Measurements from ENCODE around the gene SPIRE1. TPM values are rescaled to one million over a fixed set of nuclear protein-coding genes. Genes with fewer than 3 reads are reported as not detected.
"Not testable (repeated sequence)": the region's sequence is repeated elsewhere in the genome, so short reads cannot be mapped to it uniquely, and the experiment has no call there.

Gene SPIRE1
- total RNA-seq, 5 donors from 2014 or later (not counting 1 experiment from before 2014, with no cell fraction given), result 1.1 to 2.9 (median 1.4) TPM

DNA sequence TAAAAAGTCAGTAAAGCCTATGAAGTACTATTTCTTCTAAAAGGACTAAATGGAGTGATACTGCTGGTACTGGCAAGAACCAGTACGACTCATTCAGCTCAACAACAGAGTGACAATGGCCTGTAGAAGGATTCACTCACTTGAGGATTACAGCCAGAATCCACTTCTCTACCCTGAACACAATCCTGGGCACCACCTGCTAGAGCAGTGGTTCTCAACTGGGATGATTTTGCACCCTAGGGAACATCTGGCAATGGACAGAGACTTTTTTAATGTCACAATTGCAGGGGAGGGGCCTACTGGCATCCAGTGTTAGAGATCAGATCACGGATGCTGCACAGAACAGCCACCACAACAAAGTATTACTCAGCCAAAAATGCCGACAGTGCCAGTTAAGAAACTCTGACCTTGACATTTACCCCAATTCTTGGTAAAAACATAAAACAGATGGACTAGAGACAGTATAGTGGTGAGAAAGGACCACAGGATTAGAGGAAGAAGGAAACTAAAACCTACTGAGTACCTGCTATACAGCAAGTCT is 5.0 kb downstream of the SPIRE1 start:
- Mint-ChIP-seq H3K9me3 (no peaks in the 10 kb centered on the region), H3K27me3 (peaks cover 14 to 16% of the 10 kb centered on the region in 2 donors), H3K4me3 (no peak overlapping the region), H3K36me3 (no peaks in the 10 kb centered on the region), H3K4me1 (peaks cover 6 to 19% (median 13%) of the 10 kb centered on the region in 3 donors), H3K27ac (no peak overlapping the region)
- H3K27me3 ChIP-seq (replicated peaks in 1 of 2; ENCODE audit: control insufficient read depth in 2 of 2, extremely low read depth in 1 of 2, insufficient read depth in 2 of 2, low read length in 1 of 2), result peaks cover 0 to 10% of the 10 kb centered on the region in 2 experiments
- no peak for DNase-seq
- no peaks in the 10 kb centered on the region for H3K9me3 ChIP-seq
- no peak for ATAC-seq (replicated peaks in 1 of 4)
- ChIA-PET CTCF (no interaction called here), POLR2A (no interaction called here)
- H3K4me3 ChIP-seq (ENCODE audit: control insufficient read depth in 1 of 2, extremely low read depth in 1 of 2, low read length in 1 of 2), result no peak overlapping the region
- peaks cover 2 to 4% of the 10 kb centered on the region in 2 experiments for H3K4me1 ChIP-seq (ENCODE audit: control insufficient read depth in 1 of 2, extremely low read depth in 1 of 2, insufficient read depth in 2 of 2, low read length in 2 of 2)
- H3K36me3 ChIP-seq (ENCODE audit: control insufficient read depth in 2 of 2, extremely low read depth in 1 of 2, insufficient read depth in 1 of 2, low read length in 1 of 2), result no peaks in the 10 kb centered on the region
- no peak overlapping the region for H3K27ac ChIP-seq (ENCODE audit: low read length)
- 6% methylated on average over 2 of the region's 3 CpGs for WGBS (ENCODE audit: insufficient coverage)

DNA sequence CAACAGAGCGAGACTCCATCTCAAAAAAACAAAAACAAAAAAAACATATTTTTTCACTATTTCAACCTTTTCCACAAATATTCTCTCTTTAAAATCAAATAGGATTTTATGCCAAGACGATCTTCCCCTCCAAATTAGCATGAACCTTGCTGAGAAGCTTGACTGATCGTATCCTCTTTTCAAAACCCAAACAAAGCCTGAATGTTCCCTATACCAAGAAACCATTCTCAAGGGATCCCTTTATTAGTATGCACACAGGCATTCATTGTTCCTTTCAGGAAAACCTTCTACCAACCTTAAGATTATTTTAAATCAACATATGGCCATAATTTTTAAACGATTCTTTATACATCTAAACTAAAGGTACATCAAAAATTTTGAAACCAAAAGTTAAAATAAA is 6.3 kb downstream of the SPIRE1 start:
- Mint-ChIP-seq H3K9me3 (no peaks in the 10 kb centered on the region), H3K4me3 (no peak overlapping the region), H3K27me3 (peaks cover 14 to 16% of the 10 kb centered on the region in 2 donors), H3K27ac (no peak overlapping the region), H3K36me3 (no peaks in the 10 kb centered on the region), H3K4me1 (peaks cover 4 to 16% (median 11%) of the 10 kb centered on the region in 3 donors)
- Histone ChIP-seq H3K27ac (ENCODE audit: low read length) (no peak overlapping the region), H3K4me3 (ENCODE audit: control insufficient read depth in 1 of 2, extremely low read depth in 1 of 2, low read length in 1 of 2) (no peak overlapping the region), H3K4me1 (ENCODE audit: control insufficient read depth in 1 of 2, extremely low read depth in 1 of 2, insufficient read depth in 2 of 2, low read length in 2 of 2) (peaks cover 0 to under 1% of the 10 kb centered on the region in 2 experiments), H3K36me3 (ENCODE audit: control insufficient read depth in 2 of 2, extremely low read depth in 1 of 2, insufficient read depth in 1 of 2, low read length in 1 of 2) (no peaks in the 10 kb centered on the region), H3K27me3 (replicated peaks in 1 of 2; ENCODE audit: control insufficient read depth in 2 of 2, extremely low read depth in 1 of 2, insufficient read depth in 2 of 2, low read length in 1 of 2) (peaks cover 0 to 10% of the 10 kb centered on the region in 2 experiments), H3K9me3 (no peaks in the 10 kb centered on the region)
- WGBS (ENCODE audit: insufficient coverage), result 77% methylated on average over 2 of the region's 4 CpGs
- no peak for ATAC-seq (replicated peaks in 1 of 4)
- CTCF ChIA-PET, result no interaction called here
- DNase-seq, result no peak
- POLR2A ChIA-PET, result no interaction called here

DNA sequence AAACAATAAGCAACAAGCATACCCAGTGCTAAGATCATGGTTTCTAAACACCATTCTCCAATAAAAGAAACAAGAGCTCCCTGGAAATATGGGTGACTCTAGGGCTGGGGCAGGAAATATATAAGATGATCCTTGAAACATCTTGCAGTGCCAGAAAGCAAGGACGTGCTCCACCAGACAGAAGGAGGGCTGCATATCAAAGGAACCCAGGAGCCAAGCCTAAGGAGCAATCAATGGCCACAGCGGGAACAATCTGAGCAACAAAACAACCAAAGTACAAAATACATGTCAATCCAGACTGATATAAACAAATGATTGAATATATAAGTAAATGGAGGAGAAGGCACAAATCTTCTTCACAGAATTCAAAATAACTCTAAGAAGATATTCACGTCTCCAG is 10.1 kb downstream of the SPIRE1 start:
- CTCF ChIA-PET, result no interaction called here
- no peaks in the 10 kb centered on the region for H3K36me3 ChIP-seq (ENCODE audit: control insufficient read depth in 2 of 2, extremely low read depth in 1 of 2, insufficient read depth in 1 of 2, low read length in 1 of 2)
- no peak overlapping the region for H3K27ac ChIP-seq (ENCODE audit: low read length)
- no peak for ATAC-seq (replicated peaks in 1 of 4)
- DNase-seq, result no peak
- H3K9me3 Mint-ChIP-seq, result no peaks in the 10 kb centered on the region
- H3K4me1 ChIP-seq (ENCODE audit: control insufficient read depth in 1 of 2, extremely low read depth in 1 of 2, insufficient read depth in 2 of 2, low read length in 2 of 2), result no peaks in the 10 kb centered on the region
- POLR2A ChIA-PET, result no interaction called here
- peaks cover 14 to 18% of the 10 kb centered on the region in 2 donors for H3K27me3 Mint-ChIP-seq
- H3K4me1 Mint-ChIP-seq, result peaks cover 0 to 4% (median 0%) of the 10 kb centered on the region in 3 donors
- 67% methylated on average over 1 of the region's 3 CpGs for WGBS (ENCODE audit: insufficient coverage)
- no peak overlapping the region for H3K4me3 Mint-ChIP-seq
- H3K4me3 ChIP-seq (ENCODE audit: control insufficient read depth in 1 of 2, extremely low read depth in 1 of 2, low read length in 1 of 2), result no peak overlapping the region
- H3K9me3 ChIP-seq, result no peaks in the 10 kb centered on the region
- H3K27ac Mint-ChIP-seq, result no peak overlapping the region
- peaks cover 0 to 6% of the 10 kb centered on the region in 2 experiments for H3K27me3 ChIP-seq (replicated peaks in 1 of 2; ENCODE audit: control insufficient read depth in 2 of 2, extremely low read depth in 1 of 2, insufficient read depth in 2 of 2, low read length in 1 of 2)
- no peaks in the 10 kb centered on the region for H3K36me3 Mint-ChIP-seq

DNA sequence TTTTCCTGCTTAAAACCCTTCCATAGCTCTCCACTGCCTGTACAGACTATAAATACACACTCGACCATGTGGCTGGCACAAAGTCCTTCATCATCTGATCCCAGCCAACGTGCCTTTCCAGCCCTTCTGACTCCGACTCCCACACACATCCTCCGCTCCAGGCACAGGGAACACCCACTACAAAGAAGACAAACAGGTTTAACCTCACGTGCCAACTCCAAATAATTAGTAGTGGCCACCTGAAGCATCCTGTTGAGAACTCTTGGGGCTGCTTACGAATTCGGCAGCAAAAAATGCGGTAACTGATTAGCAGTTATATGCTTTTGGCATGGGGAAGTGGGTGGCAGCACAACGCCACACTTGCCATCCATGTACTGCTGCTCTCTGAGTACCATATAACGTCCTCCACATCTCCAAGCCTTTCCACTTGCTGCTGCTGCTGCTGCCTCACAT is 12.1 kb downstream of the SPIRE1 start:
- POLR2A ChIA-PET, result no interaction called here
- H3K36me3 Mint-ChIP-seq, result no peaks in the 10 kb centered on the region
- H3K4me3 Mint-ChIP-seq, result no peak overlapping the region
- H3K27ac Mint-ChIP-seq, result no peak overlapping the region
- Histone ChIP-seq H3K4me1 (ENCODE audit: control insufficient read depth in 1 of 2, extremely low read depth in 1 of 2, insufficient read depth in 2 of 2, low read length in 2 of 2) (no peaks in the 10 kb centered on the region), H3K36me3 (ENCODE audit: control insufficient read depth in 2 of 2, extremely low read depth in 1 of 2, insufficient read depth in 1 of 2, low read length in 1 of 2) (no peaks in the 10 kb centered on the region), H3K27me3 (replicated peaks in 1 of 2; ENCODE audit: control insufficient read depth in 2 of 2, extremely low read depth in 1 of 2, insufficient read depth in 2 of 2, low read length in 1 of 2) (peaks cover 0 to 6% of the 10 kb centered on the region in 2 experiments), H3K9me3 (no peaks in the 10 kb centered on the region), H3K27ac (ENCODE audit: low read length) (no peak overlapping the region), H3K4me3 (ENCODE audit: control insufficient read depth in 1 of 2, extremely low read depth in 1 of 2, low read length in 1 of 2) (no peak overlapping the region)
- no peak for ATAC-seq (replicated peaks in 1 of 4)
- H3K27me3 Mint-ChIP-seq, result peaks cover 21% of the 10 kb centered on the region in 2 donors
- no peaks in the 10 kb centered on the region for H3K4me1 Mint-ChIP-seq
- no peak for DNase-seq
- WGBS (ENCODE audit: insufficient coverage), result 77% methylated on average over 7 of the region's 10 CpGs
- no peaks in the 10 kb centered on the region for H3K9me3 Mint-ChIP-seq
- CTCF ChIA-PET, result no interaction called here

DNA sequence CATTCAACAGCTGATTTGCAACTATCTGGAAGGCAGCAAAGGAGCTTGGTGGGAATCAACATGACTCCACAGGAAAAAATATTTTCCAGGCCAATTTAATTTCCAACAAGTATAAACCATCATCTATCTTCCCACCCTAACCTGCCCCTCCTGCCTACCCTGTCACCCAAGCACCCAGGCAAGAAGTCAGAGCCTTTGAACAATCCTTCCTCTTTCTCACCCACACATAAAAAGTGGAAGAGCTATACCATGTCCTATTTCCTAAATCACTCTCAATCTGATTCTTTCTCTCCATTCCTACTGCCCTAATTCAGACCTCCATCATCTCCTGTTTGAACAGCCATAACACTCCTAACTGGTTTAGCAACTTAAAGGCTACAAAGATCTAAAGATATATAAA is 12.7 kb downstream of the SPIRE1 start:
- no peaks in the 10 kb centered on the region for H3K4me1 Mint-ChIP-seq
- CTCF ChIA-PET, result no interaction called here

DNA sequence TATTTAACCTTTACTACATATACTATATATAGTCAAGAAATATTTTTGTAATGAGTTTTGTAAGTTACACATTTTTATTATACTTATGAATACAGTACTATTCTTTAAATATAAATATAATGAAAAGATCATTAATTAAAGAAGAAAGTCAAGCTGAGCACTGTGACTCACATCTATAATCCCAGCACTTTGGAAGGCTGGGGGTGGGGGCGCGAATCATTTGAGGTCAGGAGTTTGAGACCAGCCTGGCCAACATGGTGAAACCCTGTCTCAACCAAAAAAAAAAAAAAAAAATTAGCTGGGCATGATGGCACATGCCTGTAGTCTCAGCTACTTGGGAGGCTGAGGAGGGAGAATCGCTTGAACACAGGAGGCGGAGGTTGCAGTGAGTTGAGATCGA is 14.2 kb downstream of the SPIRE1 start:
- H3K27ac Mint-ChIP-seq; H3K9me3 Mint-ChIP-seq; H3K4me1 Mint-ChIP-seq; H3K4me3 ChIP-seq (ENCODE audit: control insufficient read depth in 1 of 2, extremely low read depth in 1 of 2, low read length in 1 of 2); H3K9me3 ChIP-seq; H3K4me3 Mint-ChIP-seq; H3K27me3 ChIP-seq (replicated peaks in 1 of 2; ENCODE audit: control insufficient read depth in 2 of 2, extremely low read depth in 1 of 2, insufficient read depth in 2 of 2, low read length in 1 of 2); H3K27ac ChIP-seq (ENCODE audit: low read length); H3K36me3 ChIP-seq (ENCODE audit: control insufficient read depth in 2 of 2, extremely low read depth in 1 of 2, insufficient read depth in 1 of 2, low read length in 1 of 2); H3K4me1 ChIP-seq (ENCODE audit: control insufficient read depth in 1 of 2, extremely low read depth in 1 of 2, insufficient read depth in 2 of 2, low read length in 2 of 2); DNase-seq; ATAC-seq (replicated peaks in 1 of 4); H3K36me3 Mint-ChIP-seq: not testable (repeated sequence)
- ChIA-PET CTCF (interaction anchor here (0.6 to 0.7 kb wide), 2 partner anchors 14 to 241 kb away, joined by 5 to 6 read pairs; partner anchors contain the start of gene SPIRE1 (in 1 of the 2)), POLR2A (interaction anchor here in 1 of 2 donors (0.5 kb wide), 1 partner anchor 250 kb away, joined by 5 read pairs; no protein-coding TSS in a partner anchor)
- no CpG with 5 or more reads among the region's 5 CpGs for WGBS (ENCODE audit: insufficient coverage)
- peaks cover 23 to 25% of the 10 kb centered on the region in 2 donors for H3K27me3 Mint-ChIP-seq

More for the DNA sequence above, 12.7 kb downstream of the SPIRE1 start:
- DNase-seq (no peak), ATAC-seq (replicated peaks in 1 of 4) (no peak)
- H3K27ac ChIP-seq (ENCODE audit: low read length), result no peak overlapping the region
- Mint-ChIP-seq H3K27ac (no peak overlapping the region), H3K36me3 (no peaks in the 10 kb centered on the region), H3K9me3 (no peaks in the 10 kb centered on the region), H3K27me3 (peaks cover 23 to 25% of the 10 kb centered on the region in 2 donors), H3K4me3 (no peak overlapping the region)
- H3K27me3 ChIP-seq (replicated peaks in 1 of 2; ENCODE audit: control insufficient read depth in 2 of 2, extremely low read depth in 1 of 2, insufficient read depth in 2 of 2, low read length in 1 of 2), result peaks cover 0 to 6% of the 10 kb centered on the region in 2 experiments
- H3K4me1 ChIP-seq (ENCODE audit: control insufficient read depth in 1 of 2, extremely low read depth in 1 of 2, insufficient read depth in 2 of 2, low read length in 2 of 2), result no peaks in the 10 kb centered on the region
- no peaks in the 10 kb centered on the region for H3K36me3 ChIP-seq (ENCODE audit: control insufficient read depth in 2 of 2, extremely low read depth in 1 of 2, insufficient read depth in 1 of 2, low read length in 1 of 2)
- POLR2A ChIA-PET, result no interaction called here
- H3K4me3 ChIP-seq (ENCODE audit: control insufficient read depth in 1 of 2, extremely low read depth in 1 of 2, low read length in 1 of 2), result no peak overlapping the region
- H3K9me3 ChIP-seq, result no peaks in the 10 kb centered on the region

DNA sequence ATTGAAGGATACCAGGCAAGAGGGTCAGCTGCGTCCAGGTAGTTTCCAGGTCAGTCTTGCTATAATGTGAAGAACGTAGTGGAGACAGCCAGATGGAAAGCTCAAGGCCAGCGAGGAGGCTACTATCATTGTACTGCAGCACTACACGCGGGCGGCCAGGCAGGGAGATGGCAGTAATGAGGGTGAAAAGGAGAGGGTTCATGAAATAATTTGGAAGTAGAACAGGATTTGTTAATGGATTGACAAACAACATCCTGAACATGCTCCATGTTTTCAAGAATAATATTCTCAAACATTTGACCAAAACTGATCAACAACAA is 17.1 kb downstream of the SPIRE1 start:
- Mint-ChIP-seq H3K27me3 (peaks cover 20 to 25% of the 10 kb centered on the region in 2 donors), H3K4me1 (no peaks in the 10 kb centered on the region), H3K9me3 (no peaks in the 10 kb centered on the region), H3K36me3 (no peaks in the 10 kb centered on the region), H3K4me3 (no peak overlapping the region), H3K27ac (no peak overlapping the region)
- 90% methylated on average over 6 of the region's 6 CpGs for WGBS (ENCODE audit: insufficient coverage)
- Histone ChIP-seq H3K4me1 (ENCODE audit: control insufficient read depth in 1 of 2, extremely low read depth in 1 of 2, insufficient read depth in 2 of 2, low read length in 2 of 2) (no peaks in the 10 kb centered on the region), H3K27me3 (replicated peaks in 1 of 2; ENCODE audit: control insufficient read depth in 2 of 2, extremely low read depth in 1 of 2, insufficient read depth in 2 of 2, low read length in 1 of 2) (peaks cover 0 to 3% of the 10 kb centered on the region in 2 experiments), H3K4me3 (ENCODE audit: control insufficient read depth in 1 of 2, extremely low read depth in 1 of 2, low read length in 1 of 2) (no peak overlapping the region), H3K36me3 (ENCODE audit: control insufficient read depth in 2 of 2, extremely low read depth in 1 of 2, insufficient read depth in 1 of 2, low read length in 1 of 2) (no peaks in the 10 kb centered on the region), H3K27ac (ENCODE audit: low read length) (no peak overlapping the region), H3K9me3 (no peaks in the 10 kb centered on the region)
- DNase-seq (no peak), ATAC-seq (replicated peaks in 1 of 4) (no peak)
- ChIA-PET CTCF (no interaction called here), POLR2A (no interaction called here)

All from T-cell (primary cell).